Transverse colon (tissue), 4 donors: ENCODE results near the gene BRICD5.
"Not testable (repeated sequence)": the region's sequence is repeated elsewhere in the genome, so short reads cannot be mapped to it uniquely, and the experiment has no call there.

Source experiments
- POLR2A ChIP-seq: fragments of 450-650 bp; IDR thresholded peaks from one replicate; pipeline ENCODE4 v1.6.1; 2016; ENCODE audit warnings: antibody characterized with exemption, mild to moderate bottlenecking, moderate library complexity
- POLR2AphosphoS5 ChIP-seq, 3 donors: sonication (generic); formaldehyde crosslinking; IDR thresholded peaks; one replicate each; pipeline ENCODE4 v1.6.1; 2016; ENCODE audit warnings: antibody characterized with exemption in 3 of 3
- TF ChIP-seq, protein P1 (sequence below), 5 experiments: fragments of 200-600 bp in 3 of 5; fragments of 450-650 bp in 2 of 5; sonication (generic) in 3 of 5; IDR thresholded peaks; 1 replicate in 2 of 5; 2 replicates in 3 of 5; pipeline ENCODE4 v1.5.1; 2016 to 2017; ENCODE audit warnings: antibody characterized with exemption in 5 of 5, inconsistent platforms in 3 of 5, mild to moderate bottlenecking in 2 of 5, moderate library complexity in 1 of 5

DNA sequence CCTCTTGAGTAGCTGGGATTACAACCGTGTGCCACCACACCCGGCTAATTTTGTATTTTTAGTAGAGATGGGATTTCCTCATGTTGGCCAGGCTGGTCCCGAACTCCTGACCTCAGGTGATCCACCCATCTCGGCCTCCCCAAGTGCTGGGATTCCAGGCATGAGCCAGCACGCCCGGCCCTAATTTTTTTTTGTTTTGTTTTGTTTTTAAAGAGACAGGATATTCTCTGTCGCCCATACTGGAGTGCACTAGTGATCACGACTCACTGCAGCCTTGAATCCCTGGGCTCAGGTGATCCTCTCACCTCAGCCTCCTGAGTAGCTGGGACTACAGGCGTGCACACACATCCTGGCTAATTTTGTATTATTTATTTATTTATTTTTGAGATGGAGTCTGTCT, 29.7 kb upstream of the BRICD5 start:
- not testable (repeated sequence) for TF ChIP-seq POLR2AphosphoS5 (IDR thresholded peaks at IDR 0.05); POLR2A
- TF ChIP-seq, protein P1, sequence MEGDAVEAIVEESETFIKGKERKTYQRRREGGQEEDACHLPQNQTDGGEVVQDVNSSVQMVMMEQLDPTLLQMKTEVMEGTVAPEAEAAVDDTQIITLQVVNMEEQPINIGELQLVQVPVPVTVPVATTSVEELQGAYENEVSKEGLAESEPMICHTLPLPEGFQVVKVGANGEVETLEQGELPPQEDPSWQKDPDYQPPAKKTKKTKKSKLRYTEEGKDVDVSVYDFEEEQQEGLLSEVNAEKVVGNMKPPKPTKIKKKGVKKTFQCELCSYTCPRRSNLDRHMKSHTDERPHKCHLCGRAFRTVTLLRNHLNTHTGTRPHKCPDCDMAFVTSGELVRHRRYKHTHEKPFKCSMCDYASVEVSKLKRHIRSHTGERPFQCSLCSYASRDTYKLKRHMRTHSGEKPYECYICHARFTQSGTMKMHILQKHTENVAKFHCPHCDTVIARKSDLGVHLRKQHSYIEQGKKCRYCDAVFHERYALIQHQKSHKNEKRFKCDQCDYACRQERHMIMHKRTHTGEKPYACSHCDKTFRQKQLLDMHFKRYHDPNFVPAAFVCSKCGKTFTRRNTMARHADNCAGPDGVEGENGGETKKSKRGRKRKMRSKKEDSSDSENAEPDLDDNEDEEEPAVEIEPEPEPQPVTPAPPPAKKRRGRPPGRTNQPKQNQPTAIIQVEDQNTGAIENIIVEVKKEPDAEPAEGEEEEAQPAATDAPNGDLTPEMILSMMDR (IDR thresholded peaks at IDR 0.05) = not testable (repeated sequence)
